ENCODE measurements around the gene VWF.

Gene VWF

GRCh38 chr12:6058481-6059161 is 65.8 kb downstream of the VWF start:
- DNase-seq (ENCODE audit: low spot score) = no peak

GRCh38 chr12:6057700-6058099 is 66.8 kb downstream of the VWF start:
- no peak for DNase-seq (ENCODE audit: low spot score)

GRCh38 chr12:6056406-6057240 is 67.8 kb downstream of the VWF start:
- DNase-seq (ENCODE audit: low spot score) = no peak

GRCh38 chr12:6053541-6053940 is 70.9 kb downstream of the VWF start:
- DNase-seq (ENCODE audit: low spot score) = no peak

- DNase-seq (ENCODE audit: low spot score) = no peak
Observed at GRCh38 chr12:6052940-6053329, 71.5 kb downstream of the VWF start.

- DNase-seq (ENCODE audit: low spot score) = no peak
Observed at GRCh38 chr12:6052206-6052939, 72.1 kb downstream of the VWF start.

- no peak for DNase-seq (ENCODE audit: low spot score)
Observed at GRCh38 chr12:6049992-6050391, 74.5 kb downstream of the VWF start.

GRCh38 chr12:6049587-6049986 is 74.9 kb downstream of the VWF start:
- DNase-seq (ENCODE audit: low spot score) = no peak

GRCh38 chr12:6047249-6048237 is 76.9 kb downstream of the VWF start:
- no peak for DNase-seq (ENCODE audit: low spot score)

- DNase-seq (ENCODE audit: low spot score) = no peak
Observed at GRCh38 chr12:6046511-6047180, 77.8 kb downstream of the VWF start.

GRCh38 chr12:6045438-6045837 is 79.0 kb downstream of the VWF start:
- no peak for DNase-seq (ENCODE audit: low spot score)

GRCh38 chr12:6044082-6044481 is 80.4 kb downstream of the VWF start:
- DNase-seq (ENCODE audit: low spot score) = no peak

- DNase-seq (ENCODE audit: low spot score) = no peak
Observed at GRCh38 chr12:6042446-6042845, 82.0 kb downstream of the VWF start.

GRCh38 chr12:6041891-6042290 is 82.6 kb downstream of the VWF start:
- no peak for DNase-seq (ENCODE audit: low spot score)

GRCh38 chr12:6040815-6041214 is 83.7 kb downstream of the VWF start:
- no peak for DNase-seq (ENCODE audit: low spot score)

GRCh38 chr12:6039894-6040601 is 84.4 kb downstream of the VWF start:
- DNase-seq (ENCODE audit: low spot score) = peak; percentile 76

GRCh38 chr12:6038160-6038559 is 86.3 kb downstream of the VWF start:
- no peak for DNase-seq (ENCODE audit: low spot score)

- DNase-seq (ENCODE audit: low spot score) = no peak
Observed at GRCh38 chr12:6037459-6037858, 87.0 kb downstream of the VWF start.

- DNase-seq (ENCODE audit: low spot score) = no peak
Observed at GRCh38 chr12:6036509-6036908, 88.0 kb downstream of the VWF start.

- DNase-seq (ENCODE audit: low spot score) = no peak
Observed at GRCh38 chr12:6034596-6034995, 89.9 kb downstream of the VWF start.

All from left forelimb (tissue), 1 donor.